Measurements from ENCODE around the gene DCBLD1.

Gene DCBLD1

DNA sequence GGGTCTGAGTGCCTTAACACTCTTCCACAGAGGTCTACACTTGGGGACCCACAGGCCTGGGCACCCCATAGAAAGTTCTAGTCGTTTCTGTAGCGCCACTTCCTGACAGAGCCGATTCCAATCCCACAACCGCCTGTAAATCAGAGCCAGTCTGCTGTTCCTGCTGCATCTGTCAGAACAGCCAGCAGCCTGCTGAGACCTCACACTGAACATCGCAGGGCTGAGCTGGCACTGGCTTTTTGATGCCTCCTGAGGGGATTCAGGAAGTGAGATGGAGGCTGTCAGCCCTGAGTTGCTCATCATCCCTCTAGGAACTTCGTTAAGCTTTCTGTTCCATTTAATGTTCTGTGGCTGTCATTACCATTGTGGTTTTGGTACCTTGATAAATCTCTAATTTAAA, 48.9 kb downstream of the DCBLD1 start:
- H3K4me3 ChIP-seq (ENCODE audit: low read depth, low read length), result no peak overlapping the region
- TF ChIP-seq, protein P1, sequence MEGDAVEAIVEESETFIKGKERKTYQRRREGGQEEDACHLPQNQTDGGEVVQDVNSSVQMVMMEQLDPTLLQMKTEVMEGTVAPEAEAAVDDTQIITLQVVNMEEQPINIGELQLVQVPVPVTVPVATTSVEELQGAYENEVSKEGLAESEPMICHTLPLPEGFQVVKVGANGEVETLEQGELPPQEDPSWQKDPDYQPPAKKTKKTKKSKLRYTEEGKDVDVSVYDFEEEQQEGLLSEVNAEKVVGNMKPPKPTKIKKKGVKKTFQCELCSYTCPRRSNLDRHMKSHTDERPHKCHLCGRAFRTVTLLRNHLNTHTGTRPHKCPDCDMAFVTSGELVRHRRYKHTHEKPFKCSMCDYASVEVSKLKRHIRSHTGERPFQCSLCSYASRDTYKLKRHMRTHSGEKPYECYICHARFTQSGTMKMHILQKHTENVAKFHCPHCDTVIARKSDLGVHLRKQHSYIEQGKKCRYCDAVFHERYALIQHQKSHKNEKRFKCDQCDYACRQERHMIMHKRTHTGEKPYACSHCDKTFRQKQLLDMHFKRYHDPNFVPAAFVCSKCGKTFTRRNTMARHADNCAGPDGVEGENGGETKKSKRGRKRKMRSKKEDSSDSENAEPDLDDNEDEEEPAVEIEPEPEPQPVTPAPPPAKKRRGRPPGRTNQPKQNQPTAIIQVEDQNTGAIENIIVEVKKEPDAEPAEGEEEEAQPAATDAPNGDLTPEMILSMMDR (IDR thresholded peaks at IDR 0.05; ENCODE audit: low read depth, low read length), result no peak

DNA sequence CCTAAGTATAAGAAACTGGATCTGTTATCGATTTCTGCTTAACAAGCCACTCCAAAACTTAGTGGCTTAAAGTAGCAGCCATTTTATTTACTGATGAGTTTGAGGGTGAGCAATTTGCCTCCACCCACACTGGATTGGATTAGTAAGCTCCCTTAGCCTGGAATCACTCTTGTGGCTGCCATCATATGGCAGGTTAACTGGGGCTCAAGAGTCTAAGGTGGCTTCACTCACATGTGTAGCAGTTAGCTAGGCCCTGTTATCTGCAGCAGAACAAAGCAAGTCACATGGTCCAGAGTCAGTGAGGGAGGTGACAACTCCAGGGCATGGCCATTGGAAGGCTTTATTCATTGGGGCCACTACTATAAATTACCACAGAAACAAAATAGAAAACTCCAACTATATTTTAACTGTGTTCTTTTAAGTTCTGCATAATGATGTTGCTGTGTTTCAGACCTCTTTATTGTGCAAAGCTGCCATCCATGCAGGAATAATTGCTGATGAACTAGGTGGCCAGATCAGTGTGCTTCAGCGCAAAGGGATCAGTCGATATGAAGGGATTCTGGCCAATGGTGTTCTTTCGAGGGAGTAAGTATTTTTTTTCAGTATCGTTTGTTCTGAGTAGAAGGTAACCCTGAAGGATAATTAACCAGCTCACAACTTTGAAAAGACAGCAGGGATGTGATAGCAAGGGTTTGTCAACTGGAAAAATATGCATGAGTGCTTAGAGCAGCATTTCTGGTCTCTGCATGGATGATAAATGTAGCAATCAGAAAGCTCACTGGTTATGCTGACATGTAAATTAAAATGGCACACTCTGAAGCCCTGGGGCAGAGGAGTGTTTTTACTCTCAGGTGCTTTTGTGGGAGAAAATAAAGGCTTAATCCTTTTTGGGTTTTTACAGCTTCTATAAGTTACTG, 49.6 kb downstream of the DCBLD1 start:
- TF ChIP-seq, protein P1 (IDR thresholded peaks at IDR 0.05; ENCODE audit: low read depth, low read length), result no peak
- no peak overlapping the region for H3K4me3 ChIP-seq (ENCODE audit: low read depth, low read length)

DNA sequence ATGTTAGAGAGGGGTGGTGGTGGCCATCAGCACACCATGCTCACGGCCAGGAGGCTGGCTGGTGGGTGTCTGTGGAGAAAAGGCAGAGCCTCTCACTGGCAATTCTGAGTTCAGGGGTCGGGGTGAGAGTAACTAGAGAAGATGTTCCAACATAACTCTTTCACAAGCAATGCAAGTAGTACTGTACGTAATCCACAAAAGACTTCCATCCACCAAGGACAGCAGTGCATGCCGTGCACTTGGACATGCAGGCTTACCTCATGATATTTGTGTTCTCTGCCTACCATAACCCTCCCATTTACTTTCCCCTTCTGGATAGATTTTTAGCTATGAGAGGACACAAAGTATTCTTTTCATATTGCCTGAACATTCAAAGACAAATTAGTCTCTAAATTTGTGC, 51.3 kb downstream of the DCBLD1 start:
- TF ChIP-seq, protein P1 (IDR thresholded peaks at IDR 0.05; ENCODE audit: low read depth, low read length), result no peak
- no peak overlapping the region for H3K4me3 ChIP-seq (ENCODE audit: low read depth, low read length)

- no peak overlapping the region for H3K4me3 ChIP-seq (ENCODE audit: low read depth, low read length)
- TF ChIP-seq, protein P1 (IDR thresholded peaks at IDR 0.05; ENCODE audit: low read depth, low read length), result no peak
Measured at GRCh38 chr6:117534974-117535373, 52.5 kb downstream of the DCBLD1 start.

DNA sequence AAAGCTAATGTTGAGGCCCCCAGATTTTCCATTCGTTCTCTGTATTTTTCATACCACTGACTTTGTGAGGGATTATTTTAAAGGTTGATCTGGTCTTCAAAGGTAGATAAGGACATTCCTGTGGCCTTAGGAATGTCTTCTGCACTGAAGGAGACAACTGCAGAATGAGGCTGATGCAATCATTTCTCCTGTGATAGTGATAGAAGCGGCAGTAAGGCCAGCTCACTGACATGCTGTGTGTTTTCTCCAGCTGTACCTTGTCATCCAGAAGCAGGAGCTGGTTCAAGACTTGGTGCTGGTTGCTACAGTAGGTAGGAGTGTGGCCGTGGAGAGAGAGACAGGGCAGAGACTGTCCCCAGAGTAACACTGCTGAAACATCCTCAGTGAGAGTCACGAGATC, 53.8 kb downstream of the DCBLD1 start:
- no peak overlapping the region for H3K4me3 ChIP-seq (ENCODE audit: low read depth, low read length)
- TF ChIP-seq, protein P1 (IDR thresholded peaks at IDR 0.05; ENCODE audit: low read depth, low read length), result no peak

DNA sequence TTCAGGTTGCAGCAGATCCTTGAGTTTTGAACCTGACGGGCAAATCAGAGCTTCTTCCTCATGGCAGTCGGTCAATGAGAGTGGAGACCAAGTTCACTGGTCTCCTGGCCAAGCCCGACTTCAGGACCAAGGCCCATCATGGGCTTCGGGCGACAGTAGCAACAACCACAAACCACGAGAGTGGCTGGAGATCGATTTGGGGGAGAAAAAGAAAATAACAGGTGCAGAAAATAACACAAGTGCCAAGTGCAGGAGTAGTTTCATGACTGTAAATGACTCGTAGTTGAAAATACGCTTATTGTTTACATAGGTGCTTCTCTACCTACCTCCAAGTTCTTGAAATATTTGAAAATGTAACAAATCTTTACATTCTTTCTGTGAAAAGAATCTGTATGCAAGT, 56.1 kb downstream of the DCBLD1 start:
- no peak overlapping the region for H3K4me3 ChIP-seq (ENCODE audit: low read depth, low read length)
- TF ChIP-seq, protein P1 (IDR thresholded peaks at IDR 0.05; ENCODE audit: low read depth, low read length), result no peak

DNA sequence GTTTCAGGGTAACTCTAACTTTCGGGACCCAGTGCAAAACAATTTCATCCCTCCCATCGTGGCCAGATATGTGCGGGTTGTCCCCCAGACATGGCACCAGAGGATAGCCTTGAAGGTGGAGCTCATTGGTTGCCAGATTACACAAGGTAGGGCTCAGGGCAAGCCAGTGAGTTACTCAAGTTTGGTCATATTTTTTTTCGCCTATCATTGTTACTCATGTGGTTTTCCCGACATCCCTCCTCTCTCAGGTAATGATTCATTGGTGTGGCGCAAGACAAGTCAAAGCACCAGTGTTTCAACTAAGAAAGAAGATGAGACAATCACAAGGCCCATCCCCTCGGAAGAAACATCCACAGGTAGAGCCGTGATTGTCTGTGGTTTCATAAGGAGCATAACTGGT, 58.2 kb downstream of the DCBLD1 start:
- no peak overlapping the region for H3K4me3 ChIP-seq (ENCODE audit: low read depth, low read length)
- TF ChIP-seq, protein P1 (IDR thresholded peaks at IDR 0.05; ENCODE audit: low read depth, low read length), result no peak

All from WI38 (cell line).